ENCODE results near the gene GAS7.
"Not testable (repeated sequence)": the region's sequence is repeated elsewhere in the genome, so short reads cannot be mapped to it uniquely, and the experiment has no call there.

GAS7 gene

DNA sequence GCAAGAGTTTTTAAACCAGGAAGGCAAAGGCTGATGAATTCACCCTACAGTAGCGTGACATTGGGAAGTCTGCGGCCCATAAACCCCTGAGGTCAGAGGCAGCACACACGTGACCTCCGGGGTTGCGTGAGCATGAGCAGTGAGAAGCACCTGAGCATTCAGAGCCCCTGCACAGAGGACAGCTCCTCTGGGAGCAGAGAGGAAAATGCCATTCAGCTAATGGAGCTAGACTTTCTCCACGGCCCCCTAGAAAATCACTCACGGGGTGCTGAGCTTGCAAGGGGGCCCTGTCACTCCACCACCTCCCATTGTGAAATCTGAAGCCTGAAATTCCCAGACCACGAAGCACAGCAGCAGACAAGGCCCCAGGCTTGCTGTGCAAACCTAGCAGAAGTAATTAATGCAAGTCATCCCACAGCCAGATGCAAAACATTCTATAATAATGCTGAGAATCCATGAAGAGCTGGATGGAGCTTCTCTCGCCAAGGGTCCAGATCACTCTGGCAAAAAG, 178.4 kb downstream of the GAS7 start:
- DNase-seq = peak; percentile 67 to 85

DNA sequence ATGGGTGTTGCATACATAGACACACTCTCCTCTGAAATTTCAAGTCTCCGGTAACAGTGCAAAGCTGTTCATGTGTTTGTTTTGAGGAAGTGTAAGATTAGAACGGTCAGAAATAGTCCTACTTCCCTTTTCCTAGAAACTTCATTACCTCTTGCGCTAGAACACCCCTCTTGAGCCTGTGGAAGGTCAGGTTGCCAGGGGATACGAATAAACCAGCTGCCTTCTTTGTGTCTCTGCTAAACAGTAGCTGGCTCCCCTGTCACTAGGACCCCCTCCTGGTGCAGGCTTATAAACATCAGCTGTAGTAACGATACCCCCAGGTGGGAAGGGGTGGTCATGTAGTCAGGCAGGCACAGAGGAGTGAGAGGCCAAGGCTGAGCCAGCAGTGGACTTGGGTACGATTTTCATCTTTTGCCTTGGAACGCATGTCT, 179.9 kb downstream of the GAS7 start:
- DNase-seq = peak; percentile 84 to 93

GRCh38 chr17:10016958-10017570, 181.3 kb downstream of the GAS7 start:
- peak; percentile 14 to 21 for DNase-seq

- peak; percentile 83 to 85 for DNase-seq
Observed at GRCh38 chr17:10013365-10014112, 184.9 kb downstream of the GAS7 start.

DNA sequence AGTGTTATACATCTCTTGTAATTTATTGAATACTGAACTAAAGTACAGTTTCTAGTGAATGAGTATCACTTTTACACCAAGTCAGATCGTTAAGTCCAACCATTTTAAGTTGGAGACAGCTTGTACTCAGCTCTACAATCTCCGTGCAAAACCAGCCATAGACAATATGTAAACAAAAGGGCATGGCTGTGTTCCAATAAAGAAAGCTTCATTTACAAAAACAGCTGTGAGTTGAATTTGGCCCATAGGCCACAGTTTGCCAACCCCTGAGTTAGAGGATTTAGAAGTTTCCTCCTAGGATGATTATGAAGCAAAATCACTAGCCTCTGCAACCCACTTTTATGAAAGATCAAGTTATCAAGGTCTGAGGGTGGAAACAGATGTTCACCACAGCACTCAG, 187.7 kb downstream of the GAS7 start:
- no peak for DNase-seq

DNA sequence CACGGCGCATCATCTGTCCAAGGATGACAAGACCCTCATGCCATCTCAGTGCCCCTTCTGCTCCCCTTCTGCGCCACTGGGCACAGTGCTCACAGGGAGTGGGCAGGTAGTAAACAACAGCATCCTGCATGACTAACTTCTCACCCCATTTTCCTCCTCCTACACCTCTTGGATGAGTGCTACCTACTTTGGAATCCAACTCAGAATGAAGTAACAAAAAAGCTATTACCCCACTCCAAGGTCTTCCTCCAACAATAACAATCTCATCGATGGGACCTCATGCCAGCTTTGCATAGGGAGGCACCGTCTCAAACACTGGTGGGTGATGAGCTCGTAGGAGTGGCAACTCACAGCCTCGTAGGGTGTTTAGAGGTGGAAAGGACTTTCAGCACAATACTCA, 194.7 kb downstream of the GAS7 start:
- no peak for DNase-seq

DNA sequence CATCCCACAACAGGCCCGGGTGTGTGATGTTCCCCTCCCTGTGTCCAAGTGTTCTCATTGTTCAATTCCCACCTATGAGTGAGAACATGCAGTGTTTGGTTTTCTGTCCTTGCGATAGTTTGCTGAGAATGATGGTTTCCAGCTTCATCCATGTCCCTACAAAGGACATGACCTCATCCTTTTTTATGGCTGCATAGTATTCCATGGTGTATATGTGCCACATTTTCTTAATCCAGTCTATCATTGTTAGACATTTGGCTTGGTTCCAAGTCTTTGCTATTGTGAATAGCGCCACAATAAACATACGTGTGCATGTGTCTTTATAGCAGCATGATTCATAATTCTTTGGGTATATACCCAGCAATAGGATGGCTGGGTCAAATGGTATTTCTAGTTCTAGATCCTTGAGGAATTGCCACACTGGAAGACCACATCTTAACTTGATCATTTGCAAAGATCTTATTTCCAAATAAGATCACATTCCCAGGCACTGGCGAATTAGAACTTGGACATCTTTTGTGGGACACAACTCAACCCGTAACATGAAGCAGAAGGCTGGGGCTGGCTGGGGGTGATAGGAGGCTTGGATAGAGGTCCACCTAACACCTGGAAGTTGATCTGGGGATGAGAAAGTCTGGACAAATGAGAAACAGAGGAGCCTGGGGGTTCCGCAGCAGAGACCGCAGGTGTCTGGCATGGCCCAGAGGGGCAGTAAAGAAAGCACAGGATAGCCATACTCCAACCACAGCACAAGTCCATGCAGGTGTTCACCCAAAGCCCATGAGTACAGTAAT, 195.6 kb downstream of the GAS7 start:
- DNase-seq = not testable (repeated sequence)

- DNase-seq = peak; percentile 20 to 45
Observed at GRCh38 chr17:10001306-10001873, 197.0 kb downstream of the GAS7 start.

- DNase-seq = no peak
Observed at GRCh38 chr17:9999919-10000695, 198.3 kb downstream of the GAS7 start.

- no peak for DNase-seq
Observed at GRCh38 chr17:9998060-9998459, 200.3 kb downstream of the GAS7 start.

GRCh38 chr17:9994761-9995160, 203.6 kb downstream of the GAS7 start:
- no peak for DNase-seq

GRCh38 chr17:9991796-9992195, 206.6 kb downstream of the GAS7 start:
- DNase-seq = no peak

- DNase-seq = no peak
Observed at GRCh38 chr17:9991351-9991750, 207.1 kb downstream of the GAS7 start.

- peak; percentile 30 to 40 for DNase-seq
Observed at GRCh38 chr17:9987779-9988585, 210.4 kb downstream of the GAS7 start.

DNA sequence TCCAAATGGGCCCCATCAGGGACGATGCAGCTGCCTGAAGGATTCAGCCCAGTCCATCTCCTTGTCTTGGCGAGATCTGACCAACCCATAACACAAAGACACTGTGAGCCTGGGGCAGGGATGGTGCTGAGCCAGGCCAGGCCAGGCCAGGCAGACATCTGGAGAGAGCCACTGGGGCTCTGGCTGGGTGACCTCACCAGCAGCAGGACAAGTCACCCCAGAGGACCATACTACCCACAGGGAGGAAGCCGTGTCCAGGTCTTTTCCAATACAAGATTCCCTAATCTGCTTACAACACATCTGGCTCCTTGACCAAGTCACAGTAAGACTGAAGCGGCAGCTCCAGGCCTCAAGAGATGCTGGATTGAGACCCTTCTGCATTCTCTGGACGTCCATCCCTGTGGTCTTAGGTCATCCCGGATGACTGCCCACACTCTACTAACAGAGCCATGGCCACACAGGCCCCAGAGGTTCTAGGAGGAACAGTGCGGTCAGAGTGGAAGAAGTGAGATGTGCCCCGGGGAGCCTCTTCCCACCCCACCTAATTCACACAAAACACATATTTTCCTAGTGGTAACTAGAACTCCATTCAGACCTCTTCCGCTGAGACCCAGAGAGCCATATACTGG, 211.5 kb downstream of the GAS7 start:
- peak in 1 of 2 donors; percentile 6 for DNase-seq

DNA sequence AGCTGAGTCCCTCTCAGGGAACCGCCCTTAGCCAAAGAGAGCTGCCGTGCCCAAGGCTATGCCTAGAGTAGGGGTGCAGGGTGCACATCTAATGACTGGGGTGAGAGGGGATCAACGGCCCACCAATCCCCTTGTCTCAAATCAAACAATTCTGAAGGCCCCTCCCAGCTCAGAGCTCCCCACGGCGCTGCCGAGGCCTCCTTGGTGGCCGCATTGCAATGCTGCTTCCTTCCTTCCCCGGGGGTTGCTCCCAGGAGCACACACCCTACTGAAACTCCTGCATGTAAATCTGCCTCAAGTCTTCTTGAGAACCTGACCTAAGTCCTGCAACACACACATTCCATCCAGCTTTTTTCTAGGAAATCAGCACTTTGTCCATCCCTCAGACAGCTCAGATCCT, 212.8 kb downstream of the GAS7 start:
- DNase-seq = no peak

- DNase-seq = no peak
Observed at GRCh38 chr17:9984768-9985167, 213.6 kb downstream of the GAS7 start.

GRCh38 chr17:9982159-9982558, 216.2 kb downstream of the GAS7 start:
- no peak for DNase-seq

GRCh38 chr17:9981344-9981915, 217.0 kb downstream of the GAS7 start:
- DNase-seq = no peak

DNA sequence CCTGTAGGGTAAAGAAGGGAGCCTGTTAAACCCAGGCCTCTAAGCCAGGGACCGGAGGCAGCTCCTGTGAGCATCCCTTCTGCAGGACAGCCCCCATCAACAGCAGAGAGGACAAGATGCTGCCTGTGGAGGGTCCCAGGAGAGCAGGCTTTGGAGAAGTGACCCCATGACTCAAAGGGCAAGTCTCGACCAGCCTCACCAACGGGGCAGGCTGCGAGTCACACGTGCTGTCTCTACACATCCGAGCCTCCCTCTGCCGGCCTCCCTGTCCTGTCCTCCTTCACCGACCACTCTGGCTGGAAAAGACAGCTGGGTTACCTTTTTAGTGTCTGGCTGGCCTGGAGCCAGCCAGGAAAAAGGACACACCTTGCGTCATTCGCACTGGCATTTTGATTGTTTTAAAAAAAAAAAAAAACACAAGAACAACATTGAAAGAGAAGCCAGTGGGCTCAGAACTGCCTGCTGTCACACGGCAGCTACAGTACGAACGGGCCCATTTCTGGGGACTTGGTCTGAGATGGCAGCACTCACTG, 218.9 kb downstream of the GAS7 start:
- DNase-seq = no peak
